Stomach (tissue), 4 donors: ENCODE measurements around the gene PRDM16.

ENCODE experiments used
- EP300 ChIP-seq: sonication (generic); formaldehyde crosslinking; IDR thresholded peaks from one replicate; pipeline ENCODE4 v1.6.1; 2017; ENCODE audit warnings: antibody characterized with exemption
- POLR2A ChIP-seq, 4 donors: fragments of 450-650 bp; IDR thresholded peaks; one replicate each; pipeline ENCODE4 v1.6.1; 2016; ENCODE audit warnings: antibody characterized with exemption in 4 of 4, control low read depth in 2 of 4, mild to moderate bottlenecking in 1 of 4, moderate library complexity in 1 of 4

DNA sequence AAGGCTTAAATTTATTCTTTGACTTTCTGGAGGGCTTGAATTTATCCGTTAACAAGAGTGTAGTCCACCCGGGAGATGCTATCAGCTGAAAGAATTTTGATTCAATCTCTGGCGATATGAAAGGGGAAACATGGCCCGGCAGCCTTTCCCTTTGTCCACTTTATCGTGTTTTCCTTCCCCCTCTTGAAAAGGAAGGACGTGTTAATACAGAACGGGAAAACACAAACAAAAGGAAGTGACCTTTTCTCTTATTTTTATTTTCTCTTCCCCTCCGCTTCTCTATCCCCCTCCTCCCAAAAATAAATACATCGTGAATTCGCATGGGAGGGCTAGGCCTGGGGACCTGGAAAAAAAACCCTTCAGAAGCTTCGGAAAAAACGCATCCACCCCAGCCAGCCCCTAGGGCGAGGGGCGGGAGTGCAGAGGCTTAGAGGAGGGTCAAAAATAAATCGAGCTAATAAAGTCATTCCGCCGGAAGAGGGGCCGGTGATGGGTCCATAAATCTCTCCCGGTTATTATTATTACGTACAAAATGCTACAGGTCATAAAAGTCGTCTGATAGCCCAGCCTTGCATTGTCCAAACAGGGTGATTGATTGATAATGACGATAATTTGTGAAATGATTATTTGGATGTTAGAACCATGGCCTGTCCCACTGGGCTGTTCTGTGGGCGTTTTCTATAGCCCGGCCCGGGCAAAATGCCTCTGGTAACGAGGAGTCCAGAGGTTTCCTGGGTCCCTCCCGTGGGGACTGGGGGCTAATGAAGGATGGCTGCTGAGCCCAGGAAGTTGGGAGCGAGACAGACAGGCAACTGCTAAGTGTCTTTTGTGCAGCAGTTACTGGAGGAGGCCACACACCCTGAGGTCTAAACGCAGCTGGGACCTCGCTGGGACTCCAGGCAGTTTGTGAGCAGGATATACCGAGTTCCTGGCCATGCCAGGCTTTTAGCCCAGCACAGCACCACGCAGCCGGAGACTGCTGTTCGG, 179.4 kb downstream of the PRDM16 start:
- no peak for TF ChIP-seq EP300
- no peak for TF ChIP-seq POLR2A (IDR thresholded peaks at IDR 0.05)
